Neuronal stem cell (in vitro differentiated cells): ENCODE data around the gene FRMD5.

Experiments used
- DNase-seq: peaks from one replicate; pipeline ENCODE4 v3.0.0-alpha.2; 2013; ENCODE audit warnings: low spot score
- H2AFZ ChIP-seq: one replicate; pipeline ENCODE4 v1.6.1; 2013; ENCODE audit warnings: mild to moderate bottlenecking, low read length, inconsistent platforms
- H2AK5ac ChIP-seq: 2 replicates; pipeline ENCODE4 v1.6.1; 2013; ENCODE audit warnings: low read depth, mild to moderate bottlenecking, inconsistent platforms, low read length, moderate library complexity, mixed read lengths
- H2BK120ac ChIP-seq: 2 replicates; pipeline ENCODE4 v1.6.1; 2013; ENCODE audit warnings: low read depth, mild to moderate bottlenecking, inconsistent platforms, low read length, moderate library complexity, mixed read lengths
- H2BK12ac ChIP-seq: one replicate; pipeline ENCODE4 v1.6.1; 2013; ENCODE audit warnings: low read length, inconsistent platforms
- H2BK15ac ChIP-seq: 2 replicates; pipeline ENCODE4 v1.6.1; 2013; ENCODE audit warnings: mild to moderate bottlenecking, low read length, inconsistent platforms, mixed read lengths
- H2BK5ac ChIP-seq: one replicate; pipeline ENCODE4 v1.6.1; 2013; ENCODE audit warnings: inconsistent platforms, mild to moderate bottlenecking, low read length, moderate library complexity
- H3K14ac ChIP-seq: one replicate; pipeline ENCODE4 v1.6.1; 2013; ENCODE audit warnings: low read length, inconsistent platforms
- H3K18ac ChIP-seq: 2 replicates; pipeline ENCODE4 v1.6.1; 2013; ENCODE audit warnings: low read length, inconsistent platforms
- H3K23ac ChIP-seq: 2 replicates; pipeline ENCODE4 v1.6.1; 2013; ENCODE audit warnings: low read depth, mild to moderate bottlenecking, mixed read lengths, low read length, inconsistent platforms; ENCODE audit not compliant: poor library complexity
- H3K27ac ChIP-seq: replicated peaks from 3 replicates; pipeline ENCODE4 v1.5.1; 2013; ENCODE audit warnings: low read length, inconsistent platforms
- H3K27me3 ChIP-seq, 3 experiments: 2 replicates each; pipeline ENCODE4 v1.6.1; 2013; ENCODE audit warnings: low read length in 3 of 3, mild to moderate bottlenecking in 2 of 3, inconsistent platforms in 1 of 3, low read depth in 1 of 3, mixed read lengths in 1 of 3, moderate library complexity in 1 of 3; ENCODE audit not compliant: control insufficient read depth in 3 of 3, insufficient read depth in 3 of 3
- H3K36me3 ChIP-seq, 2 donors: replicated peaks in 1 of 2; 2 replicates each; pipeline ENCODE4 v1.6.1; 2013; ENCODE audit warnings: low read length in 2 of 2; ENCODE audit not compliant: control insufficient read depth in 2 of 2, insufficient read depth in 2 of 2
- H3K4ac ChIP-seq: 2 replicates; pipeline ENCODE4 v1.6.1; 2013; ENCODE audit warnings: inconsistent platforms, mild to moderate bottlenecking, low read length, moderate library complexity
- H3K4me1 ChIP-seq, 2 donors: 1 replicate in 1 of 2; 2 replicates in 1 of 2; pipeline ENCODE4 v1.6.1; 2013; ENCODE audit warnings: low read length in 2 of 2, low read depth in 1 of 2; ENCODE audit not compliant: control insufficient read depth in 2 of 2, insufficient read depth in 1 of 2
- H3K4me2 ChIP-seq: one replicate; pipeline ENCODE4 v1.6.1; 2013; ENCODE audit warnings: mild to moderate bottlenecking, low read length, inconsistent platforms; ENCODE audit not compliant: insufficient read depth, poor library complexity, severe bottlenecking
- H3K4me3 ChIP-seq, 2 donors: 2 replicates each; pipeline ENCODE4 v1.5.1; 2013; ENCODE audit warnings: low read length in 2 of 2, mild to moderate bottlenecking in 2 of 2, inconsistent platforms in 1 of 2, moderate library complexity in 1 of 2
- H3K79me1 ChIP-seq: one replicate; pipeline ENCODE4 v1.6.1; 2013; ENCODE audit warnings: low read depth, mild to moderate bottlenecking, inconsistent platforms, low read length, moderate library complexity
- H3K9ac ChIP-seq: one replicate; pipeline ENCODE4 v1.6.1; 2013; ENCODE audit warnings: mild to moderate bottlenecking, low read depth, low read length, inconsistent platforms; ENCODE audit not compliant: poor library complexity
- H3K9me3 ChIP-seq, 2 donors: replicated peaks in 1 of 2; 2 replicates each; pipeline versions ENCODE3 to v1.6.1; 2013; ENCODE audit warnings: low read length in 2 of 2, mild to moderate bottlenecking in 2 of 2, inconsistent platforms in 1 of 2, low read depth in 1 of 2, mixed read lengths in 1 of 2, moderate library complexity in 1 of 2; ENCODE audit not compliant: control insufficient read depth in 2 of 2, insufficient read depth in 1 of 2
- H4K8ac ChIP-seq: one replicate; pipeline ENCODE4 v1.6.1; 2013; ENCODE audit warnings: low read depth, mild to moderate bottlenecking, inconsistent platforms, low read length, moderate library complexity
- H4K91ac ChIP-seq: one replicate; pipeline ENCODE4 v1.6.1; 2013; ENCODE audit warnings: low read length, low read depth, mild to moderate bottlenecking, inconsistent platforms; ENCODE audit not compliant: poor library complexity
- WGBS, 2 donors: extraction: QIAGEN DNeasy Blood & Tissue Kit; methylation state at CpG; one replicate each; pipeline ENCODE4 v1.1.7; 2013; ENCODE audit warnings: missing lambda C conversion rate in 2 of 2, mixed read lengths in 1 of 2; ENCODE audit not compliant: insufficient read length in 2 of 2, insufficient replicate concordance in 1 of 2; ENCODE audit errors: extremely low coverage in 2 of 2; 5-methylcytosine and 5-hydroxymethylcytosine counted together

Gene FRMD5

GRCh38 chr15:43987924-43988323 lies 207.1 kb downstream of the FRMD5 start:
- H3K9me3 ChIP-seq = peaks cover 0 to 2% of the 10 kb centered on the region in 2 donors
- no peak overlapping the region for H2BK15ac ChIP-seq
- no peak for DNase-seq
- no peak overlapping the region for H2AK5ac ChIP-seq
- H2BK5ac ChIP-seq = no peak overlapping the region
- H3K79me1 ChIP-seq = peaks cover 5% of the 10 kb centered on the region
- no peak overlapping the region for H3K18ac ChIP-seq
- no peaks in the 10 kb centered on the region for H3K4me1 ChIP-seq
- no peak overlapping the region for H3K23ac ChIP-seq
- H2BK12ac ChIP-seq = no peak overlapping the region
- no peak overlapping the region for H4K8ac ChIP-seq
- H3K4me3 ChIP-seq = no peak overlapping the region
- H2BK120ac ChIP-seq = no peak overlapping the region
- no peak overlapping the region for H3K9ac ChIP-seq
- H3K4ac ChIP-seq = no peak overlapping the region
- H3K27ac ChIP-seq = no peak overlapping the region
- no peak overlapping the region for H2AFZ ChIP-seq
- peaks cover 0 to 4% of the 10 kb centered on the region in 2 donors for H3K36me3 ChIP-seq
- H3K27me3 ChIP-seq = no peaks in the 10 kb centered on the region
- no CpG with 5 or more reads among the region's 1 CpG for WGBS, 2 donors
- no peak overlapping the region for H3K4me2 ChIP-seq
- no peak overlapping the region for H3K14ac ChIP-seq
- no peak overlapping the region for H4K91ac ChIP-seq

GRCh38 chr15:43985976-43986680 lies 208.9 kb downstream of the FRMD5 start:
- H3K9me3 ChIP-seq = peaks cover 0 to 2% of the 10 kb centered on the region in 2 donors
- no peak overlapping the region for H3K4ac ChIP-seq
- H2BK120ac ChIP-seq = no peak overlapping the region
- H3K18ac ChIP-seq = no peak overlapping the region
- no peak overlapping the region for H3K23ac ChIP-seq
- H2AK5ac ChIP-seq = no peak overlapping the region
- no peak for DNase-seq
- no CpG with 5 or more reads among the region's 7 CpGs for WGBS, 2 donors
- no peak overlapping the region for H3K27ac ChIP-seq
- H3K4me3 ChIP-seq = no peak overlapping the region
- H2AFZ ChIP-seq = no peak overlapping the region
- H4K8ac ChIP-seq = no peak overlapping the region
- H2BK5ac ChIP-seq = no peak overlapping the region
- H3K36me3 ChIP-seq = peaks cover 0 to 4% of the 10 kb centered on the region in 2 donors
- H3K79me1 ChIP-seq = peaks cover 5% of the 10 kb centered on the region
- H2BK15ac ChIP-seq = no peak overlapping the region
- H3K4me2 ChIP-seq = no peak overlapping the region
- no peaks in the 10 kb centered on the region for H3K27me3 ChIP-seq
- no peak overlapping the region for H2BK12ac ChIP-seq
- H3K9ac ChIP-seq = no peak overlapping the region
- H4K91ac ChIP-seq = no peak overlapping the region
- no peaks in the 10 kb centered on the region for H3K4me1 ChIP-seq
- H3K14ac ChIP-seq = no peak overlapping the region

- no peak overlapping the region for H4K91ac ChIP-seq
- DNase-seq = no peak
- no peaks in the 10 kb centered on the region for H3K27me3 ChIP-seq
- no peak overlapping the region for H2AFZ ChIP-seq
- no peak overlapping the region for H3K23ac ChIP-seq
- no peaks in the 10 kb centered on the region for H3K4me1 ChIP-seq
- no peak overlapping the region for H2BK12ac ChIP-seq
- H3K4ac ChIP-seq = no peak overlapping the region
- no peak overlapping the region for H4K8ac ChIP-seq
- no peak overlapping the region for H2BK120ac ChIP-seq
- no peak overlapping the region for H2BK5ac ChIP-seq
- H3K36me3 ChIP-seq = no peaks in the 10 kb centered on the region
- H2AK5ac ChIP-seq = no peak overlapping the region
- no peak overlapping the region for H3K27ac ChIP-seq
- H2BK15ac ChIP-seq = no peak overlapping the region
- H3K9me3 ChIP-seq = peaks cover 3% of the 10 kb centered on the region in 2 donors
- H3K9ac ChIP-seq = no peak overlapping the region
- no peak overlapping the region for H3K4me3 ChIP-seq
- no peak overlapping the region for H3K18ac ChIP-seq
- no peak overlapping the region for H3K4me2 ChIP-seq
- no peak overlapping the region for H3K14ac ChIP-seq
- H3K79me1 ChIP-seq = no peaks in the 10 kb centered on the region
- no CpG with 5 or more reads among the region's 2 CpGs for WGBS, 2 donors
Measured at GRCh38 chr15:43981576-43981975, 213.5 kb downstream of the FRMD5 start.

GRCh38 chr15:43977072-43977884 lies 217.8 kb downstream of the FRMD5 start:
- Histone ChIP-seq H3K27ac (no peak overlapping the region), H4K91ac (no peak overlapping the region), H3K9me3 (peaks cover 3% of the 10 kb centered on the region in 2 donors), H2BK12ac (no peak overlapping the region), H2BK5ac (no peak overlapping the region), H3K18ac (no peak overlapping the region), H3K27me3 (no peaks in the 10 kb centered on the region), H4K8ac (no peak overlapping the region), H2BK15ac (no peak overlapping the region), H3K9ac (no peak overlapping the region), H3K23ac (no peak overlapping the region), H3K79me1 (no peaks in the 10 kb centered on the region), H3K14ac (no peak overlapping the region), H2AK5ac (no peak overlapping the region), H3K4me2 (no peak overlapping the region), H2AFZ (no peak overlapping the region), H3K4me1 (peaks cover 2 to 3% of the 10 kb centered on the region in 2 donors), H3K4me3 (no peak overlapping the region), H3K4ac (no peak overlapping the region), H3K36me3 (no peaks in the 10 kb centered on the region), H2BK120ac (no peak overlapping the region)
- DNase-seq = no peak
- WGBS, 2 donors = no CpG with 5 or more reads among the region's 5 CpGs
